CD4-positive, CD25-positive, alpha-beta regulatory T cell (primary cell): Measurements from ENCODE around the gene NCF4. TPM values are rescaled to one million over a fixed set of nuclear protein-coding genes. Genes with fewer than 3 reads are reported as not detected.

Experiments used
- ATAC-seq, 2 donors: fragments of 150-1000 bp; cut with Tn5 transposase; one replicate each; pipeline ENCODE4 v1.10.0; 2021; ENCODE audit warnings: low read depth in 2 of 2, moderate number of reproducible peaks in 2 of 2, moderate library complexity in 1 of 2
- DNase-seq, 3 donors: peaks; one replicate each; pipeline versions ENCODE4 v3.0.0 to v3.0.0-alpha.2; 2012 to 2022; ENCODE audit warnings: mixed read lengths in 1 of 3
- H3K27ac ChIP-seq: one replicate; pipeline ENCODE4 v1.7.0; 2013; ENCODE audit warnings: mild to moderate bottlenecking, low read length; ENCODE audit not compliant: insufficient read depth, poor library complexity, severe bottlenecking
- H3K27me3 ChIP-seq: one replicate; pipeline ENCODE4 v1.7.0; 2013; ENCODE audit warnings: low read length; ENCODE audit not compliant: control insufficient read depth, insufficient read depth
- H3K36me3 ChIP-seq: one replicate; pipeline ENCODE4 v1.7.0; 2013; ENCODE audit warnings: mild to moderate bottlenecking, low read length, moderate library complexity; ENCODE audit not compliant: control insufficient read depth, insufficient read depth
- H3K4me1 ChIP-seq: 2 replicates; pipeline ENCODE4 v1.7.0; 2013; ENCODE audit warnings: mild to moderate bottlenecking, low read length; ENCODE audit not compliant: insufficient read depth, control insufficient read depth, poor library complexity, severe bottlenecking
- H3K4me3 ChIP-seq: one replicate; pipeline ENCODE4 v1.7.0; 2013; ENCODE audit warnings: low read depth, mild to moderate bottlenecking, low read length, moderate library complexity
- H3K9me3 ChIP-seq, 2 experiments: 1 replicate in 1 of 2; 2 replicates in 1 of 2; pipeline ENCODE4 v1.7.0; 2013; ENCODE audit warnings: low read length in 2 of 2, mild to moderate bottlenecking in 1 of 2, moderate library complexity in 1 of 2; ENCODE audit not compliant: control insufficient read depth in 2 of 2
- H3K27ac Mint-ChIP-seq, 3 donors: one replicate each; pipeline ENCODE4 v1.8.0; 2020 to 2022; ENCODE audit warnings: mild to moderate bottlenecking in 3 of 3, mixed read lengths in 3 of 3, moderate library complexity in 2 of 3
- H3K27me3 Mint-ChIP-seq: one replicate; pipeline ENCODE4 v1.8.0; 2022; ENCODE audit warnings: mild to moderate bottlenecking, mixed read lengths
- H3K36me3 Mint-ChIP-seq: one replicate; pipeline ENCODE4 v1.8.0; 2020; ENCODE audit warnings: mixed read lengths
- H3K4me1 Mint-ChIP-seq, 4 donors: one replicate each; pipeline ENCODE4 v1.8.0; 2020 to 2022; ENCODE audit warnings: mixed read lengths in 4 of 4, mild to moderate bottlenecking in 1 of 4
- H3K4me3 Mint-ChIP-seq, 4 donors: one replicate each; pipeline ENCODE4 v1.8.0; 2020 to 2022; ENCODE audit warnings: mild to moderate bottlenecking in 4 of 4, mixed read lengths in 4 of 4, moderate library complexity in 3 of 4
- H3K9me3 Mint-ChIP-seq, 7 donors: one replicate each; pipeline ENCODE4 v1.8.0; 2020 to 2022; ENCODE audit warnings: mixed read lengths in 7 of 7, mild to moderate bottlenecking in 3 of 7, moderate library complexity in 2 of 7
- polyA plus RNA-seq, 4 donors: library from polyadenylated mRNA; unstranded; fragments of 300-500 nt; fragmentation: Illumina TruSeq; gene quantifications; one replicate each; pipeline ENCODE4 v1.2.3, GENCODE V29; 2021
- total RNA-seq: library from RNA; stranded (reverse); gene quantifications from one replicate; pipeline ENCODE4 v1.2.3, GENCODE V29; 2022

The NCF4 gene
- total and polyA plus RNA-seq, 5 donors from 2014 or later: 53.1 to 126 (median 63.6) TPM

- Mint-ChIP-seq H3K27ac (peak overlapping the region; percentile 85 to 96 (median 93)), H3K27me3 (no peaks in the 10 kb centered on the region)
- no peak overlapping the region for H3K27ac ChIP-seq
Observed at GRCh38 chr22:36874736-36875135, 13.9 kb downstream of the NCF4 start.

GRCh38 chr22:36875741-36876140 is 14.9 kb downstream of the NCF4 start:
- no peak for DNase-seq
- peaks cover 19% of the 10 kb centered on the region for H3K36me3 Mint-ChIP-seq
- H3K9me3 ChIP-seq: peaks cover 0 to 10% of the 10 kb centered on the region in 2 experiments
- H3K27me3 ChIP-seq: no peaks in the 10 kb centered on the region
- H3K27ac ChIP-seq: no peak overlapping the region
- peaks cover 16% of the 10 kb centered on the region for H3K4me1 ChIP-seq
- no peaks in the 10 kb centered on the region for H3K27me3 Mint-ChIP-seq
- peaks cover 0 to 19% (median 4%) of the 10 kb centered on the region in 7 donors for H3K9me3 Mint-ChIP-seq
- no peak overlapping the region for H3K4me3 ChIP-seq
- H3K4me3 Mint-ChIP-seq: no peak overlapping the region
- H3K4me1 Mint-ChIP-seq: peaks cover 12 to 25% (median 18%) of the 10 kb centered on the region in 4 donors
- H3K36me3 ChIP-seq: peaks cover 29% of the 10 kb centered on the region
- ATAC-seq: no peak
- peak overlapping the region in 1 of 3 donors; percentile 56 for H3K27ac Mint-ChIP-seq

More at GRCh38 chr22:36874736-36875135, 13.9 kb downstream of the NCF4 start:
- Mint-ChIP-seq H3K4me3 (no peak overlapping the region), H3K9me3 (peaks cover 0 to 9% (median 2%) of the 10 kb centered on the region in 7 donors), H3K36me3 (peaks cover 27% of the 10 kb centered on the region), H3K4me1 (peaks cover 12 to 25% (median 18%) of the 10 kb centered on the region in 4 donors)
- Histone ChIP-seq H3K4me3 (no peak overlapping the region), H3K36me3 (peaks cover 36% of the 10 kb centered on the region), H3K4me1 (peaks cover 16% of the 10 kb centered on the region), H3K27me3 (no peaks in the 10 kb centered on the region), H3K9me3 (peaks cover 0 to under 1% of the 10 kb centered on the region in 2 experiments)
- ATAC-seq: no peak
- DNase-seq: no peak

GRCh38 chr22:36879775-36880174 is 19.0 kb downstream of the NCF4 start:
- Histone ChIP-seq H3K4me3 (no peak overlapping the region), H3K4me1 (no peaks in the 10 kb centered on the region), H3K27me3 (no peaks in the 10 kb centered on the region), H3K36me3 (peaks cover 20% of the 10 kb centered on the region), H3K27ac (no peak overlapping the region), H3K9me3 (peaks cover 16 to 35% of the 10 kb centered on the region in 2 experiments)
- no peak for ATAC-seq
- peaks cover 3 to 23% (median 10%) of the 10 kb centered on the region in 4 donors for H3K4me1 Mint-ChIP-seq
- DNase-seq: no peak
- no peak overlapping the region for H3K4me3 Mint-ChIP-seq
- H3K9me3 Mint-ChIP-seq: peaks cover 5 to 43% (median 11%) of the 10 kb centered on the region in 7 donors
- no peaks in the 10 kb centered on the region for H3K27me3 Mint-ChIP-seq
- H3K36me3 Mint-ChIP-seq: peaks cover 16% of the 10 kb centered on the region
- no peak overlapping the region for H3K27ac Mint-ChIP-seq

- Histone ChIP-seq H3K9me3 (peaks cover 16 to 35% of the 10 kb centered on the region in 2 experiments), H3K27ac (no peak overlapping the region), H3K36me3 (peaks cover 11% of the 10 kb centered on the region), H3K27me3 (no peaks in the 10 kb centered on the region), H3K4me1 (peaks cover 2% of the 10 kb centered on the region), H3K4me3 (no peak overlapping the region)
- Mint-ChIP-seq H3K4me3 (peak overlapping the region in 1 of 4 donors; percentile 85), H3K36me3 (peaks cover 7% of the 10 kb centered on the region), H3K4me1 (peaks cover 8 to 31% (median 17%) of the 10 kb centered on the region in 4 donors), H3K27me3 (no peaks in the 10 kb centered on the region), H3K27ac (peak overlapping the region in 1 of 3 donors; percentile 0), H3K9me3 (peaks cover 5 to 43% (median 11%) of the 10 kb centered on the region in 7 donors)
- DNase-seq: peak in 2 of 3 donors; percentile 27 to 71
- peak in 1 of 2 donors; percentile 62 for ATAC-seq
Observed at GRCh38 chr22:36881504-36882245, 20.9 kb downstream of the NCF4 start.

GRCh38 chr22:36884349-36885158 is 23.7 kb downstream of the NCF4 start:
- no peak overlapping the region for H3K4me3 ChIP-seq
- no peak overlapping the region for H3K4me3 Mint-ChIP-seq
- ATAC-seq: no peak

GRCh38 chr22:36885474-36885873 is 24.7 kb downstream of the NCF4 start:
- Histone ChIP-seq H3K27ac (no peak overlapping the region), H3K36me3 (no peaks in the 10 kb centered on the region), H3K9me3 (peaks cover 16 to 27% of the 10 kb centered on the region in 2 experiments), H3K4me1 (peaks cover 17% of the 10 kb centered on the region), H3K27me3 (no peaks in the 10 kb centered on the region), H3K4me3 (no peak overlapping the region)
- no peak for DNase-seq
- Mint-ChIP-seq H3K4me3 (no peak overlapping the region), H3K27me3 (no peaks in the 10 kb centered on the region), H3K4me1 (peaks cover 13 to 35% (median 31%) of the 10 kb centered on the region in 4 donors), H3K9me3 (peaks cover 2 to 27% (median 9%) of the 10 kb centered on the region in 7 donors), H3K36me3 (no peaks in the 10 kb centered on the region), H3K27ac (peak overlapping the region in 1 of 3 donors; percentile 56)
- no peak for ATAC-seq

More at GRCh38 chr22:36884349-36885158, 23.7 kb downstream of the NCF4 start:
- no peak overlapping the region for H3K27ac ChIP-seq
- H3K36me3 ChIP-seq: no peaks in the 10 kb centered on the region
- peaks cover 17% of the 10 kb centered on the region for H3K4me1 ChIP-seq
- peaks cover 16 to 35% of the 10 kb centered on the region in 2 experiments for H3K9me3 ChIP-seq
- no peaks in the 10 kb centered on the region for H3K27me3 ChIP-seq
- no peaks in the 10 kb centered on the region for H3K36me3 Mint-ChIP-seq
- no peaks in the 10 kb centered on the region for H3K27me3 Mint-ChIP-seq
- peak in 1 of 3 donors; percentile 33 for DNase-seq
- peak overlapping the region in 1 of 3 donors; percentile 56 for H3K27ac Mint-ChIP-seq
- H3K9me3 Mint-ChIP-seq: peaks cover 2 to 36% (median 11%) of the 10 kb centered on the region in 7 donors
- H3K4me1 Mint-ChIP-seq: peaks cover 13 to 35% (median 31%) of the 10 kb centered on the region in 4 donors

- Mint-ChIP-seq H3K36me3 (no peaks in the 10 kb centered on the region), H3K4me1 (peaks cover 13 to 35% (median 31%) of the 10 kb centered on the region in 4 donors), H3K27ac (no peak overlapping the region), H3K27me3 (no peaks in the 10 kb centered on the region), H3K4me3 (no peak overlapping the region), H3K9me3 (peaks cover 0 to 23% (median 8%) of the 10 kb centered on the region in 7 donors)
- no peak for DNase-seq
- Histone ChIP-seq H3K9me3 (peaks cover 16 to 22% of the 10 kb centered on the region in 2 experiments), H3K4me3 (no peak overlapping the region), H3K4me1 (peaks cover 17% of the 10 kb centered on the region), H3K27ac (no peak overlapping the region), H3K27me3 (no peaks in the 10 kb centered on the region), H3K36me3 (no peaks in the 10 kb centered on the region)
- ATAC-seq: no peak
Observed at GRCh38 chr22:36886016-36886415, 25.2 kb downstream of the NCF4 start.
